ENCODE results near the gene P4HB.

Gene P4HB

DNA sequence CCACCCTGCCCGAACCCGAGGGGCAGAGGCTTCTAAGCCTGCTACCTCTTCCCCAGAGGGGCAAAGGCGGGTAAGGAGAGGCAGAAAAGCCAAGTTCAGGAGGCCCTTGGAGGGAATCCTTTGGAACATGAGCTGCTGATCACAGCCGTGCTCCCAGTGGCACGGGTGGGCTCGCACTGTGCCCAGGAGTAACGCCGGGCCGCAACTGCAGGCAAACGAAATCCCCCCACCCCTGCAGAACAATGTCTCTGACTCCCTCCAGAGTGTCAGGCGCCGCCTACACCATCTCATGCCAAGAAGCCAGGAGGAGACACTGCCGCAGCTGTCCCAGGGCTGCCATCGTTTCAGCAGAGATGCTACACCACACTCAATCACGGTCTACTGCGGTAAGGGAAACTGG lies 8.9 kb downstream of the P4HB start:
- Histone ChIP-seq H3K27me3 (ENCODE audit: control insufficient read depth, insufficient read depth, low read length) (no peaks in the 10 kb centered on the region), H3K36me3 (ENCODE audit: control insufficient read depth, insufficient read depth, low read length) (peaks cover 70% of the 10 kb centered on the region), H3K4me1 (ENCODE audit: control insufficient read depth, insufficient read depth, low read length) (no peaks in the 10 kb centered on the region), H3K9ac (ENCODE audit: low read depth, low read length) (no peak overlapping the region), H3K4me3 (ENCODE audit: low read depth, low read length) (no peak overlapping the region), H3K27ac (ENCODE audit: low read depth, low read length) (no peak overlapping the region), H3K9me3 (ENCODE audit: control insufficient read depth, insufficient read depth, low read length) (no peaks in the 10 kb centered on the region)

DNA sequence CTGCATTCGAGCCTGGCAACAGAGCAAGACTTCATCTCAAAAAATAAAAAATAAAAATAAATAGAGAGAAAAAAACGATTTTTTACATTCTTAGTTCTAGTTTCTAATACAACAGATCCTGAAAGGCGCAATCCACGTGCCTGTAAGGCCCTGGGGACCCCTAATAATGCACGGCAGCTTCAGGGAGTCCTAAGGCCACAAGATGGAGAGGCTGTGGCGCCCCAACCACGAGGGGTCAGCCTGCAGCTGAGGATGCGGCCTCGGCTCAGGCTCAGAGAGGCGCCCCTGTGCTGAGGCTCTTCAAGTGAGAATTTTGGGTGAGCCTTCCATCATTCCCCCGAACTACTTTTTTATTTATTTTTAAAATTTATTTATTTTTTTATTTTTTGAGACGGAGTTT lies 10.9 kb downstream of the P4HB start:
- no peak overlapping the region for H3K27ac ChIP-seq (ENCODE audit: low read depth, low read length)
- no peaks in the 10 kb centered on the region for H3K27me3 ChIP-seq (ENCODE audit: control insufficient read depth, insufficient read depth, low read length)
- no peaks in the 10 kb centered on the region for H3K9me3 ChIP-seq (ENCODE audit: control insufficient read depth, insufficient read depth, low read length)
- no peaks in the 10 kb centered on the region for H3K4me1 ChIP-seq (ENCODE audit: control insufficient read depth, insufficient read depth, low read length)
- H3K4me3 ChIP-seq (ENCODE audit: low read depth, low read length) = no peak overlapping the region
- H3K9ac ChIP-seq (ENCODE audit: low read depth, low read length) = no peak overlapping the region
- peaks cover 73% of the 10 kb centered on the region for H3K36me3 ChIP-seq (ENCODE audit: control insufficient read depth, insufficient read depth, low read length)

GRCh38 chr17:81846743-81847689 lies 13.3 kb downstream of the P4HB start:
- Histone ChIP-seq H3K9ac (ENCODE audit: low read depth, low read length) (no peak overlapping the region), H3K9me3 (ENCODE audit: control insufficient read depth, insufficient read depth, low read length) (no peaks in the 10 kb centered on the region), H3K4me3 (ENCODE audit: low read depth, low read length) (no peak overlapping the region), H3K27ac (ENCODE audit: low read depth, low read length) (no peak overlapping the region), H3K36me3 (ENCODE audit: control insufficient read depth, insufficient read depth, low read length) (peaks cover 66% of the 10 kb centered on the region), H3K4me1 (ENCODE audit: control insufficient read depth, insufficient read depth, low read length) (no peaks in the 10 kb centered on the region), H3K27me3 (ENCODE audit: control insufficient read depth, insufficient read depth, low read length) (no peaks in the 10 kb centered on the region)

GRCh38 chr17:81845881-81846742 lies 14.2 kb downstream of the P4HB start:
- peaks cover 58% of the 10 kb centered on the region for H3K36me3 ChIP-seq (ENCODE audit: control insufficient read depth, insufficient read depth, low read length)
- no peaks in the 10 kb centered on the region for H3K9me3 ChIP-seq (ENCODE audit: control insufficient read depth, insufficient read depth, low read length)
- no peaks in the 10 kb centered on the region for H3K27me3 ChIP-seq (ENCODE audit: control insufficient read depth, insufficient read depth, low read length)
- no peak overlapping the region for H3K4me3 ChIP-seq (ENCODE audit: low read depth, low read length)
- H3K4me1 ChIP-seq (ENCODE audit: control insufficient read depth, insufficient read depth, low read length) = no peaks in the 10 kb centered on the region
- no peak overlapping the region for H3K9ac ChIP-seq (ENCODE audit: low read depth, low read length)
- no peak overlapping the region for H3K27ac ChIP-seq (ENCODE audit: low read depth, low read length)

GRCh38 chr17:81845361-81845760 lies 15.0 kb downstream of the P4HB start:
- H3K36me3 ChIP-seq (ENCODE audit: control insufficient read depth, insufficient read depth, low read length) = peaks cover 55% of the 10 kb centered on the region
- H3K27ac ChIP-seq (ENCODE audit: low read depth, low read length) = no peak overlapping the region
- no peaks in the 10 kb centered on the region for H3K9me3 ChIP-seq (ENCODE audit: control insufficient read depth, insufficient read depth, low read length)

GRCh38 chr17:81844887-81845286 lies 15.4 kb downstream of the P4HB start:
- Histone ChIP-seq H3K27ac (ENCODE audit: low read depth, low read length) (no peak overlapping the region), H3K4me1 (ENCODE audit: control insufficient read depth, insufficient read depth, low read length) (no peaks in the 10 kb centered on the region), H3K4me3 (ENCODE audit: low read depth, low read length) (no peak overlapping the region), H3K27me3 (ENCODE audit: control insufficient read depth, insufficient read depth, low read length) (no peaks in the 10 kb centered on the region), H3K9me3 (ENCODE audit: control insufficient read depth, insufficient read depth, low read length) (no peaks in the 10 kb centered on the region), H3K9ac (ENCODE audit: low read depth, low read length) (no peak overlapping the region), H3K36me3 (ENCODE audit: control insufficient read depth, insufficient read depth, low read length) (peaks cover 55% of the 10 kb centered on the region)

More at GRCh38 chr17:81845361-81845760, 15.0 kb downstream of the P4HB start:
- Histone ChIP-seq H3K9ac (ENCODE audit: low read depth, low read length) (no peak overlapping the region), H3K27me3 (ENCODE audit: control insufficient read depth, insufficient read depth, low read length) (no peaks in the 10 kb centered on the region), H3K4me1 (ENCODE audit: control insufficient read depth, insufficient read depth, low read length) (no peaks in the 10 kb centered on the region), H3K4me3 (ENCODE audit: low read depth, low read length) (no peak overlapping the region)

DNA sequence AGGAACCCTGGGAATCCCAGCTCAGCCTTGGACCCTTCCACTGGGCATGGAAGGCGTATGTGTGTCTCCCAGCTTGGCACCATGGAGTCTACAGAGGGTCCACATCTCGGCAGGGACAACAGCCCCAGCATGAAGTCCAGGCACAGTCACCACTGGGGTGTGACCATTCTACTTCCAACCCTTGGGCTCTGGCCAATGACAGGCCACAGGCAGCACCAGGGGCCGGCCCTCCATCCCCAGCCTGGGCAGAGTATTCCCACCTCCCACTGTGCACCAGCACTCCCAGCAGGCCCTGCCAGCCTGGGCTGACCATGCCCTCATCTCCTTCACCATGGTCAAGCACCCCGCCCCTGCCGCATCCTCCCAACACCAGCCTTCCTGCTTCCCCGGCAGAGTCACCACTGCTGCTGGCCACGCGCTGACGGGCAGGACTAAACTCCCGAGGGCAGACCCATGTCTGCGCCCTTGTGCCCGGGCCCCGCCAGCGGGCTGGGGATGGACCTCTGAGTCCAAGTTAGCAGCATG lies 15.9 kb downstream of the P4HB start:
- no peak overlapping the region for H3K4me3 ChIP-seq (ENCODE audit: low read depth, low read length)
- H3K27me3 ChIP-seq (ENCODE audit: control insufficient read depth, insufficient read depth, low read length) = no peaks in the 10 kb centered on the region
- no peak overlapping the region for H3K9ac ChIP-seq (ENCODE audit: low read depth, low read length)
- H3K36me3 ChIP-seq (ENCODE audit: control insufficient read depth, insufficient read depth, low read length) = peaks cover 53% of the 10 kb centered on the region
- H3K4me1 ChIP-seq (ENCODE audit: control insufficient read depth, insufficient read depth, low read length) = no peaks in the 10 kb centered on the region
- H3K27ac ChIP-seq (ENCODE audit: low read depth, low read length) = no peak overlapping the region
- no peaks in the 10 kb centered on the region for H3K9me3 ChIP-seq (ENCODE audit: control insufficient read depth, insufficient read depth, low read length)

DNA sequence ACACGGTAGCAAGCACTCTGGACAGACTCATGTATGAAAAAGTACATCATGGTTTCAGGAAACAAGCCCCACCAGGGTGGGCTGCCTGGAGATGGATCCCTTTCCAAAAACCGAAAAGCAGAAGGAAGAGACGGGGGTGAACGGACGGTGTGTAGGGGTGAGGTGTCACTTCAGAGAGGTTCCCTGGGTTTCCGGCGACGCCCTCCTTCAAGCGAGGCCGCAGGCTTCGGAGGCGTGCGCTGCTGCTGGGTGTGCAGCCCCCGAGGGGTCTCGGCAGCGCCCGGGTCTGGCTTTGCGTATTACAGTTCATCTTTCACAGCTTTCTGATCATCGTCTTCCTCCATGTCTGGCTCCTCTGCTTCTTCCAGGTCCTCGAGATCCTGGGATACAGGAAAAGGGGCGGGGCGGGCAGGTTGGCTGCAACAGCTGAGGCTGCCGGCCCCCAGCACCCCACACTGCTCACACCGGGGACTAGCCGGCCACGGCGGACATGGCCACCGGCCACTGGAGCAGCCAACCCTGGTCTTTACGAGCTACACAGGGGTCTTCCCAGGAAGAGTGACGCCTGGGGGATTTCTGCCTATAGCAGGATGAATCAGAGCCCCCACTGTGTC lies 16.5 kb downstream of the P4HB start:
- Histone ChIP-seq H3K9me3 (ENCODE audit: control insufficient read depth, insufficient read depth, low read length) (no peaks in the 10 kb centered on the region), H3K4me3 (ENCODE audit: low read depth, low read length) (no peak overlapping the region), H3K27ac (ENCODE audit: low read depth, low read length) (no peak overlapping the region), H3K4me1 (ENCODE audit: control insufficient read depth, insufficient read depth, low read length) (no peaks in the 10 kb centered on the region), H3K9ac (ENCODE audit: low read depth, low read length) (no peak overlapping the region), H3K27me3 (ENCODE audit: control insufficient read depth, insufficient read depth, low read length) (no peaks in the 10 kb centered on the region), H3K36me3 (ENCODE audit: control insufficient read depth, insufficient read depth, low read length) (peaks cover 52% of the 10 kb centered on the region)

DNA sequence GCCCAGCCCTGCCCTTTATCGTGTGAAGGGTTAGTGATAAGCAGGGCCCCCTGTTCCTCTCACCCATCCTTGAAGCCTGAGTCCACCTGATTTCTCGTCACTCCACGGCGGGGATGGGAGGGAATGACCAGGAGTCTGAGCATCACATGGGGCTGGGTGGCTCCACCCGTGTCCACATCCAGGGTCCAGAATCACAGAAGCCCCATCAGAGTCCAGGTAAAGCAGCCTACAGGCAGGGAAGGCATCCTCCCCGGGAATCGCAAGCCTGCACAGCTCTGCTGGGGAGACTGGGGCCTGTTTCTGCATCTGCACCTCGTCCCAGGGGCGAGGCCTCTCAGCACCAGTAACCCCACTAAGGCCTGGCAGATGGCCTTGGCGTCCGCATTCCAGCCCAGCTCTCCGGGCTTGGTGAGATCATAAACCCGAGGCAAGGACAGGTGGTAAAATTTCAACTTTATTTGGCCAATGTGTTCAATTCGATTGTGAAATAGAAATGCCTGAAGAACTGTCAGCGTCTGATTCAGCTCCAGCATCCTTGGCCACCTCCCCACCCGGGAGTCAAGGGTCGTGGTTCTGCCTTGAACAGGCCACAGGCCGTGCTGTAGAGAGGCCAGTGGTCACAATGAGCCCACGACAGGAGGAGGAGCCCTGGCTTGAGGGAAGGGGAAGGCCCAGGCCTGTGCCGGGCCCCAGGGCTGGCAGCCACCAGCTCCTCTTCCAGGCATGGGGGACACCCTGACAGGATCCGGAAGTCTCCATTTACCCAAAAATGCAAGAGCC lies 17.4 kb downstream of the P4HB start:
- H3K4me3 ChIP-seq (ENCODE audit: low read depth, low read length) = no peak overlapping the region
- H3K27me3 ChIP-seq (ENCODE audit: control insufficient read depth, insufficient read depth, low read length) = no peaks in the 10 kb centered on the region
- H3K36me3 ChIP-seq (ENCODE audit: control insufficient read depth, insufficient read depth, low read length) = peaks cover 49% of the 10 kb centered on the region
- no peaks in the 10 kb centered on the region for H3K9me3 ChIP-seq (ENCODE audit: control insufficient read depth, insufficient read depth, low read length)
- no peak overlapping the region for H3K27ac ChIP-seq (ENCODE audit: low read depth, low read length)
- no peak overlapping the region for H3K9ac ChIP-seq (ENCODE audit: low read depth, low read length)
- H3K4me1 ChIP-seq (ENCODE audit: control insufficient read depth, insufficient read depth, low read length) = no peaks in the 10 kb centered on the region

DNA sequence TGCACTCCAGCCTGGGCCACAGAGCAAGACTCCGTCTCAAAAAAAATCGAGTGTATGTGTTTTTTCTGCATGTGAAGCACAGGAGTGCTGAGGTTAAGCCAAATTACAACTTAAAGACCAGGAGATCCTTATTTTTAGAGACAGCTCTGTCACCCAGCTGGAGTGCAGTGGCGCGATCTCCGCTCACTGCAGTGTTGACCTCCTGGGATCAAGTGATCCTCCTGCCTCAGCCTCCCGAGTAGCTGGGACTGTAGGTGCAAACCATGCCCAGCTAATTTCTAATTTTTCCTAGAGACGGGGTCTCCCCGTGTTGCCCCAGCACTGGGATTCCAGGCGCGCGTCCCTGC lies 18.0 kb downstream of the P4HB start:
- Histone ChIP-seq H3K27me3 (ENCODE audit: control insufficient read depth, insufficient read depth, low read length) (no peaks in the 10 kb centered on the region), H3K9me3 (ENCODE audit: control insufficient read depth, insufficient read depth, low read length) (no peaks in the 10 kb centered on the region), H3K4me1 (ENCODE audit: control insufficient read depth, insufficient read depth, low read length) (no peaks in the 10 kb centered on the region), H3K27ac (ENCODE audit: low read depth, low read length) (no peak overlapping the region), H3K4me3 (ENCODE audit: low read depth, low read length) (no peak overlapping the region), H3K9ac (ENCODE audit: low read depth, low read length) (no peak overlapping the region), H3K36me3 (ENCODE audit: control insufficient read depth, insufficient read depth, low read length) (peaks cover 45% of the 10 kb centered on the region)

Data from HUES48 (cell line).